ENCODE results near the gene AP3B1. TPM values are rescaled to one million over a fixed set of nuclear protein-coding genes. Genes with fewer than 3 reads are reported as not detected.

AP3B1 gene
- total and polyA plus RNA-seq, 4 experiments from 2014 or later = 18.2 to 36.9 (median 31.7) TPM

DNA sequence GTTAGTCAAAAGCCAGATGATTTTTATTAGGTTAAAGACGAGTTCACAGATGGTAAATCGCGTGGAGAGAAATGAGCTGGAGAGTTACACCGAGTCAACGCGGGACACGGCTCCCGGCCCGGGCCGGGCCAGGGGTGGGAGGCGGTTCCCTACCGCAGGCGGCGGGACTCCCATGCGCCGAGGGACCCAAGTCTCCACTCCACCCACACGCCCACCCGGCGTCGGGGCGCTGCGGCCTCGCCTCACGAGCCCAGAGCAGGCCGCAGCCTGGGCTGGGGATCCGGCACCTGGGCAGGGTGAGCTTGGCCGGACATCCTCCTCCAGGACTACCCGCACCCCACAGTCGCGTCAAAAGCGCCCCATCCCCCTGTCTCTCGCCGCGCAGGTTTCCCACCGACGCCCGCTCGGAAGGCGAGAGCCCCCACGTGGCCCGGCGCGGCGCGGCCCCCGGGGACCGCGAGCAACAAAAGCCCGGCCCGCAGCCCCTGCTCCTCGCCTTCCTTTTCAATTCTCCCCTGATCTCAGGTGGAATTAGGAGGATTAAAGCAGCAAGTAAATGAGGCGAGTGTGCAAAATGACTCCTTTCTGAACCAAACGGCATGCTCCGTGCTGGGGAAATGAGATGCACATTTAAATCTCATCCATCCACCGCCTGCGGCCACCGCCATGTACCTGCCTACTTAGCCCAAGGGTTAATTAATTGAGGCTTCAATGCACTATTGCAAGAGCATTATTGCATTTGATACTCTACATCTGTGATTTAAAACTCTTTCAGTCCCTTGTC is 321.8 kb downstream of the AP3B1 start:
- H3K27me3 Mint-ChIP-seq = peaks cover 35 to 45% of the 10 kb centered on the region in 2 donors
- H3K9me3 ChIP-seq (ENCODE audit: control insufficient read depth in 1 of 2, low read length in 2 of 2) = no peaks in the 10 kb centered on the region
- H3K27me3 ChIP-seq (ENCODE audit: insufficient read depth, low read length) = peaks cover 6% of the 10 kb centered on the region
- H3K4me1 ChIP-seq (ENCODE audit: insufficient read depth, low read length) = peaks cover 18% of the 10 kb centered on the region
- intact Hi-C loops (cut with micrococcal nuclease) = no loop called here
- peak overlapping the region in 1 of 7 donors; percentile 23 for H3K27ac Mint-ChIP-seq
- ChIA-PET POLR2A (ENCODE audit: partially characterized antibody) (no interaction called here), CTCF (ENCODE audit: partially characterized antibody) (no interaction called here)
- H3K4me3 Mint-ChIP-seq = peak overlapping the region; percentile 46 to 82 (median 70)
- no peaks in the 10 kb centered on the region for H3K36me3 ChIP-seq (ENCODE audit: insufficient read depth, low read length)
- H3K9me3 Mint-ChIP-seq = no peaks in the 10 kb centered on the region
- peak overlapping the region in 1 of 2 donors; percentile 11 for H3K4me3 ChIP-seq (ENCODE audit: low read length in 2 of 2)
- peaks cover 0 to 4% of the 10 kb centered on the region in 2 donors for H3K36me3 Mint-ChIP-seq
- DNase-seq = peak in 1 of 5 donors; percentile 11
- no peak overlapping the region for H3K27ac ChIP-seq (ENCODE audit: low read depth, low read length)
- H3K4me1 Mint-ChIP-seq = peaks cover 7 to 17% (median 11%) of the 10 kb centered on the region in 4 donors

GRCh38 chr5:77971776-77972468 is 322.6 kb downstream of the AP3B1 start:
- Histone ChIP-seq H3K4me3 (ENCODE audit: low read length in 2 of 2) (peak overlapping the region in 1 of 2 donors; percentile 11), H3K4me1 (ENCODE audit: insufficient read depth, low read length) (peaks cover 18% of the 10 kb centered on the region), H3K36me3 (ENCODE audit: insufficient read depth, low read length) (no peaks in the 10 kb centered on the region), H3K27me3 (ENCODE audit: insufficient read depth, low read length) (peaks cover 6% of the 10 kb centered on the region), H3K27ac (ENCODE audit: low read depth, low read length) (no peak overlapping the region), H3K9me3 (ENCODE audit: control insufficient read depth in 1 of 2, low read length in 2 of 2) (no peaks in the 10 kb centered on the region)
- no peak overlapping the region for H3K27ac Mint-ChIP-seq
- H3K27me3 Mint-ChIP-seq = peaks cover 34 to 45% of the 10 kb centered on the region in 2 donors
- DNase-seq = no peak
- intact Hi-C loops (cut with micrococcal nuclease) = no loop called here
- H3K36me3 Mint-ChIP-seq = peaks cover 0 to under 1% of the 10 kb centered on the region in 2 donors
- CTCF ChIA-PET (ENCODE audit: partially characterized antibody) = no interaction called here
- POLR2A ChIA-PET (ENCODE audit: partially characterized antibody) = no interaction called here
- no peaks in the 10 kb centered on the region for H3K9me3 Mint-ChIP-seq
- H3K4me3 Mint-ChIP-seq = peak overlapping the region; percentile 16 to 77 (median 56)
- peaks cover 7 to 17% (median 11%) of the 10 kb centered on the region in 4 donors for H3K4me1 Mint-ChIP-seq

GRCh38 chr5:77970891-77971290 is 323.6 kb downstream of the AP3B1 start:
- peaks cover 6% of the 10 kb centered on the region for H3K27me3 ChIP-seq (ENCODE audit: insufficient read depth, low read length)
- H3K4me3 ChIP-seq (ENCODE audit: low read length in 2 of 2) = no peak overlapping the region
- Mint-ChIP-seq H3K9me3 (peaks cover 0 to 3% (median 0%) of the 10 kb centered on the region in 8 donors), H3K27ac (no peak overlapping the region), H3K36me3 (peaks cover 0 to 3% of the 10 kb centered on the region in 2 donors), H3K27me3 (peaks cover 34 to 45% of the 10 kb centered on the region in 2 donors), H3K4me3 (no peak overlapping the region), H3K4me1 (peaks cover 7 to 17% (median 11%) of the 10 kb centered on the region in 4 donors)
- H3K27ac ChIP-seq (ENCODE audit: low read depth, low read length) = no peak overlapping the region
- POLR2A ChIA-PET (ENCODE audit: partially characterized antibody) = no interaction called here
- DNase-seq = no peak
- intact Hi-C loops (cut with micrococcal nuclease) = no loop called here
- H3K4me1 ChIP-seq (ENCODE audit: insufficient read depth, low read length) = peaks cover 18% of the 10 kb centered on the region
- H3K36me3 ChIP-seq (ENCODE audit: insufficient read depth, low read length) = no peaks in the 10 kb centered on the region
- CTCF ChIA-PET (ENCODE audit: partially characterized antibody) = interaction anchor here (1.0 to 1.6 kb wide), 2 partner anchors 10 to 12 kb away, joined by 3 to 4 read pairs; no protein-coding TSS in a partner anchor
- H3K9me3 ChIP-seq (ENCODE audit: control insufficient read depth in 1 of 2, low read length in 2 of 2) = no peaks in the 10 kb centered on the region

DNA sequence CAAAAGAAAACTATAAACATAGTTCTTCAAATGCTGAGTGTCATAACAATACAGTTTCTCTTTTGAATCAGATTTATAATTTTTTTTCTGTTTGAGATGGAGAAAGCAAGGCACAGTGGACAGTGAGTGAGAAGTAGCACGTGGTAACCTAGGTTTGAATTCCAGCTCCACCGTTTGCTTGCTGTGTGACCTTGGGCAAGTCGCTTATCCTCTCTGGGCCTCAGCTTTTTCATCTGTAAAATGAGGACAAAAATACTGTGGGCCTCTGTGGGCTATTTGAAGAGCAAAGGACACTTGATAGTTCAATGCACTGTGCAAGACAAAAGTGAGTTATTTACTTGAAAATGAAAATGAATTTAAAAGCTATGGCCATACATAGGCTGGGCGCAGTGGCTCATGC is 330.7 kb downstream of the AP3B1 start:
- peaks cover 6 to 13% (median 8%) of the 10 kb centered on the region in 4 donors for H3K4me1 Mint-ChIP-seq
- H3K27ac ChIP-seq (ENCODE audit: low read depth, low read length) = no peak overlapping the region
- no peak for DNase-seq
- H3K9me3 Mint-ChIP-seq = peaks cover 0 to 3% (median 0%) of the 10 kb centered on the region in 8 donors
- peaks cover 0 to 3% of the 10 kb centered on the region in 2 donors for H3K36me3 Mint-ChIP-seq
- CTCF ChIA-PET (ENCODE audit: partially characterized antibody) = interaction anchor here (1.3 kb wide), 1 partner anchor 37 kb away, joined by 3 read pairs; no protein-coding TSS in a partner anchor
- H3K36me3 ChIP-seq (ENCODE audit: insufficient read depth, low read length) = no peaks in the 10 kb centered on the region
- no peak overlapping the region for H3K4me3 Mint-ChIP-seq
- intact Hi-C loops (cut with micrococcal nuclease) = no loop called here
- H3K9me3 ChIP-seq (ENCODE audit: control insufficient read depth in 1 of 2, low read length in 2 of 2) = no peaks in the 10 kb centered on the region
- H3K27me3 Mint-ChIP-seq = peaks cover 7 to 11% of the 10 kb centered on the region in 2 donors
- no peaks in the 10 kb centered on the region for H3K27me3 ChIP-seq (ENCODE audit: insufficient read depth, low read length)
- peak overlapping the region in 1 of 7 donors; percentile 3 for H3K27ac Mint-ChIP-seq
- no peak overlapping the region for H3K4me3 ChIP-seq (ENCODE audit: low read length in 2 of 2)
- H3K4me1 ChIP-seq (ENCODE audit: insufficient read depth, low read length) = peaks cover 11% of the 10 kb centered on the region
- POLR2A ChIA-PET (ENCODE audit: partially characterized antibody) = no interaction called here

DNA sequence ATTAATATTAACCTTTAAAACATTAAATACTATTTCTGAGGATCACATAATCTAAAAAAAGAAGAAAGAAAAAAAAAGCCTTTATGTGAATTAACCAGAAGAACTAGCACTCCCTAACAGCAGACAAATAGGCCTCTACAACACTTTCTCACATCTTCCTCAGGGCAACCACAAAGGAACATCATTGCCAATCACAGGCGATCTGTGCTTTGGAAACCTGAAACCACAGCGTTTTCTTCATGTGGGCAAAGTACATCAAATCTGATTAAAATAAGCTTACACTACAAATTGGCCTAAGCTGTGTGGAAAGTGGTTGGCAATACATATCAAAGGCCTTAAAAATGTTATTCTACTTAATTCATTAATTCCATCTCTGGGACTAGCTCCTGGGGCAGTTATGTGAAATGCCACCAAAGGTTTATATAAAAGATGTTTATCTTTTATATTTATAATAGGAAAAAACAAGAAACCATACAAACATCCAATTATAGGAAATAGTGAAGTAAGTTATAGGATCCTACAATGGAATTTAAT is 333.6 kb downstream of the AP3B1 start:
- Mint-ChIP-seq H3K9me3 (no peaks in the 10 kb centered on the region), H3K36me3 (no peaks in the 10 kb centered on the region), H3K4me3 (no peak overlapping the region), H3K4me1 (peaks cover 6 to 13% (median 8%) of the 10 kb centered on the region in 4 donors), H3K27ac (peak overlapping the region in 1 of 7 donors; percentile 19), H3K27me3 (peaks cover 12 to 15% of the 10 kb centered on the region in 2 donors)
- intact Hi-C loops (cut with micrococcal nuclease) = no loop called here
- POLR2A ChIA-PET (ENCODE audit: partially characterized antibody) = no interaction called here
- Histone ChIP-seq H3K27me3 (ENCODE audit: insufficient read depth, low read length) (no peaks in the 10 kb centered on the region), H3K36me3 (ENCODE audit: insufficient read depth, low read length) (no peaks in the 10 kb centered on the region), H3K4me1 (ENCODE audit: insufficient read depth, low read length) (peaks cover 11% of the 10 kb centered on the region), H3K9me3 (ENCODE audit: control insufficient read depth in 1 of 2, low read length in 2 of 2) (no peaks in the 10 kb centered on the region), H3K27ac (ENCODE audit: low read depth, low read length) (no peak overlapping the region), H3K4me3 (ENCODE audit: low read length in 2 of 2) (no peak overlapping the region)
- CTCF ChIA-PET (ENCODE audit: partially characterized antibody) = interaction anchor here (1.5 kb wide), 1 partner anchor 10 kb away, joined by 3 read pairs; no protein-coding TSS in a partner anchor
- DNase-seq = peak in 4 of 5 donors; percentile 15 to 40 (median 34)

GRCh38 chr5:77960305-77960704 is 334.2 kb downstream of the AP3B1 start:
- POLR2A ChIA-PET (ENCODE audit: partially characterized antibody) = no interaction called here
- Mint-ChIP-seq H3K4me1 (peaks cover 6 to 13% (median 8%) of the 10 kb centered on the region in 4 donors), H3K36me3 (no peaks in the 10 kb centered on the region), H3K9me3 (no peaks in the 10 kb centered on the region), H3K27me3 (peaks cover 12 to 15% of the 10 kb centered on the region in 2 donors), H3K4me3 (peak overlapping the region in 1 of 8 donors; percentile 46), H3K27ac (peak overlapping the region in 2 of 7 donors; percentile 6 to 33)
- Histone ChIP-seq H3K36me3 (ENCODE audit: insufficient read depth, low read length) (no peaks in the 10 kb centered on the region), H3K9me3 (ENCODE audit: control insufficient read depth in 1 of 2, low read length in 2 of 2) (no peaks in the 10 kb centered on the region), H3K4me3 (ENCODE audit: low read length in 2 of 2) (no peak overlapping the region), H3K27me3 (ENCODE audit: insufficient read depth, low read length) (no peaks in the 10 kb centered on the region), H3K27ac (ENCODE audit: low read depth, low read length) (no peak overlapping the region), H3K4me1 (ENCODE audit: insufficient read depth, low read length) (peaks cover 11% of the 10 kb centered on the region)
- no peak for DNase-seq
- intact Hi-C loops (cut with micrococcal nuclease) = no loop called here
- CTCF ChIA-PET (ENCODE audit: partially characterized antibody) = interaction anchor here (1.5 kb wide), 1 partner anchor 10 kb away, joined by 3 read pairs; no protein-coding TSS in a partner anchor
